SK-N-SH (cell line): Measurements from ENCODE around the gene HHEX. TPM values are rescaled to one million over a fixed set of nuclear protein-coding genes. Genes with fewer than 3 reads are reported as not detected.

Experiments used
- CTCF ChIA-PET: fragments of 300-600, 350-600 bp; formaldehyde crosslinking; extraction: SDS; loops from one replicate; lab custom pipeline; 2021; lab: Yijun Ruan, JAX
- POLR2A ChIA-PET: fragments of 350-600 bp; sonication (Branson Sonifier 250); formaldehyde crosslinking; extraction: SDS; loops from one replicate; lab custom pipeline; 2020; ENCODE audit warnings: antibody characterized with exemption, inconsistent platforms; lab: Yijun Ruan, JAX
- DNase-seq: peaks from one replicate; pipeline ENCODE4 v3.0.0; 2012
- H2AFZ ChIP-seq: fragments of 200-600 bp; sonication (generic); 2 replicates; pipeline ENCODE4 v1.8.1; 2016; ENCODE audit warnings: antibody characterized with exemption, mild to moderate bottlenecking, low read depth
- H3F3A ChIP-seq: fragments of 200-600 bp; sonication (generic); replicated peaks from 2 replicates; pipeline ENCODE3; 2016; ENCODE audit warnings: antibody characterized with exemption, mild to moderate bottlenecking; ENCODE audit not compliant: insufficient read depth
- H3K27ac ChIP-seq, 2 experiments: fragments of 200-500 bp in 1 of 2; fragments of 200-600 bp in 1 of 2; sonication (Bioruptor generic) in 1 of 2; sonication (generic), shearing (Covaris generic) in 1 of 2; 2 replicates each; pipeline versions ENCODE4 v1.5.1 to v1.6.1; 2014 to 2016; ENCODE audit warnings: low read depth in 2 of 2, inconsistent platforms in 1 of 2, low read length in 1 of 2, mild to moderate bottlenecking in 1 of 2, mixed read lengths in 1 of 2
- H3K27me3 ChIP-seq: fragments of 200-600 bp; sonication (generic), shearing (Covaris generic); 2 replicates; pipeline ENCODE4 v1.6.1; 2016; ENCODE audit warnings: mixed run types; ENCODE audit not compliant: insufficient read depth
- H3K36me3 ChIP-seq, 2 experiments: fragments of 200-500 bp in 1 of 2; fragments of 200-600 bp in 1 of 2; sonication (Bioruptor generic) in 1 of 2; sonication (generic) in 1 of 2; replicated peaks in 1 of 2; 2 replicates each; pipeline versions ENCODE3 to v1.5.1; 2014 to 2016; ENCODE audit warnings: low read length in 1 of 2, mild to moderate bottlenecking in 1 of 2; ENCODE audit not compliant: insufficient read depth in 2 of 2, control insufficient read depth in 1 of 2
- H3K4me1 ChIP-seq, 2 experiments: fragments of 200-500 bp in 1 of 2; fragments of 200-600 bp in 1 of 2; sonication (Bioruptor generic) in 1 of 2; sonication (generic), shearing (Covaris generic) in 1 of 2; 2 replicates each; pipeline versions ENCODE4 v1.5.1 to v1.6.1; 2014 to 2016; ENCODE audit warnings: low read depth in 1 of 2, low read length in 1 of 2, mixed run types in 1 of 2; ENCODE audit not compliant: insufficient read depth in 2 of 2, control insufficient read depth in 1 of 2
- H3K4me2 ChIP-seq: fragments of 200-600 bp; sonication (generic), shearing (Covaris generic); 2 replicates; pipeline ENCODE4 v1.6.1; 2017; ENCODE audit warnings: mixed run types
- H3K4me3 ChIP-seq, 2 experiments: fragments of 200-500 bp in 1 of 2; fragments of 200-600 bp in 1 of 2; sonication (Bioruptor generic) in 1 of 2; sonication (generic), shearing (Covaris generic) in 1 of 2; 2 replicates each; pipeline versions ENCODE4 v1.5.1 to v1.8.1; 2014 to 2016; ENCODE audit warnings: low read depth in 2 of 2, inconsistent platforms in 1 of 2, low read length in 1 of 2, mild to moderate bottlenecking in 1 of 2, mixed read lengths in 1 of 2, moderate library complexity in 1 of 2
- H3K79me2 ChIP-seq: fragments of 200-600 bp; sonication (generic); 2 replicates; pipeline ENCODE4 v1.8.1; 2017; ENCODE audit warnings: mild to moderate bottlenecking; ENCODE audit not compliant: insufficient read depth
- H3K9ac ChIP-seq: fragments of 200-600 bp; sonication (generic); 2 replicates; pipeline ENCODE4 v1.6.1; 2017; ENCODE audit warnings: mixed run types
- H3K9me2 ChIP-seq: fragments of 200-600 bp; sonication (generic); 2 replicates; pipeline ENCODE4 v1.6.1; 2017; ENCODE audit warnings: mixed run types
- H3K9me3 ChIP-seq: fragments of 200-600 bp; sonication (generic); 2 replicates; pipeline ENCODE4 v1.6.1; 2017; ENCODE audit warnings: mixed run types, mild to moderate bottlenecking, moderate library complexity
- H4K20me1 ChIP-seq: fragments of 200-600 bp; sonication (generic); 2 replicates; pipeline ENCODE4 v1.6.1; 2017; ENCODE audit warnings: mild to moderate bottlenecking, mixed run types; ENCODE audit not compliant: insufficient read depth
- CHD2 ChIP-seq: fragments of 150-350 bp; IDR thresholded peaks from 2 replicates; pipeline ENCODE4 v1.6.1; 2018; ENCODE audit warnings: low read length; ENCODE audit not compliant: partially characterized antibody
- FOSL2 ChIP-seq: IDR thresholded peaks from 2 replicates; pipeline ENCODE4 v1.4.0; 2012; ENCODE audit warnings: low read depth, mild to moderate bottlenecking, moderate library complexity, borderline replicate concordance
- FOXM1 ChIP-seq: IDR thresholded peaks from 2 replicates; pipeline ENCODE4 v1.4.0; 2012; ENCODE audit warnings: low read depth, mild to moderate bottlenecking
- GABPA ChIP-seq: IDR thresholded peaks from 2 replicates; pipeline ENCODE4 v1.4.0; 2012; ENCODE audit warnings: low read depth, mild to moderate bottlenecking
- JUND ChIP-seq: IDR thresholded peaks from 2 replicates; pipeline ENCODE4 v1.4.0; 2012
- NFIC ChIP-seq: IDR thresholded peaks from 2 replicates; pipeline ENCODE4 v1.4.0; 2012; ENCODE audit warnings: borderline replicate concordance
- RCOR1 ChIP-seq: fragments of 150-350 bp; IDR thresholded peaks from 2 replicates; pipeline ENCODE4 v1.6.1; 2017; ENCODE audit warnings: antibody characterized with exemption, low read length
- RFX5 ChIP-seq: IDR thresholded peaks from 2 replicates; pipeline ENCODE4 v1.6.1; 2012; ENCODE audit warnings: mild to moderate bottlenecking, improper control_type of control experiment, low read length
- TAF1 ChIP-seq: IDR thresholded peaks from 2 replicates; pipeline ENCODE4 v1.6.1; 2012; ENCODE audit warnings: low read depth, mild to moderate bottlenecking, low read length, moderate library complexity, borderline replicate concordance
- TEAD4 ChIP-seq: IDR thresholded peaks from 2 replicates; pipeline ENCODE4 v1.4.0; 2012; ENCODE audit warnings: mild to moderate bottlenecking, borderline replicate concordance; ENCODE audit not compliant: insufficient read depth
- YY1 ChIP-seq: IDR thresholded peaks from 2 replicates; pipeline ENCODE4 v1.4.0; 2012; ENCODE audit warnings: low read depth, mild to moderate bottlenecking
- WGBS: methylation state at CpG from one replicate; pipeline ENCODE4 v1.1.6; 2017; ENCODE audit warnings: low lambda C conversion rate; 5-methylcytosine and 5-hydroxymethylcytosine counted together
- polyA plus RNA-seq, 3 experiments: library from polyadenylated mRNA; depleted of rRNA; stranded (reverse); fragments of >200 nt; gene quantifications; 2 replicates each; pipeline ENCODE4 v1.2.3, GENCODE V29; 2012
- TF ChIP-seq, protein P1 (sequence below): IDR thresholded peaks from 2 replicates; pipeline ENCODE4; 2012
- TF ChIP-seq, protein P2 (sequence below): IDR thresholded peaks from 2 replicates; pipeline ENCODE4 v1.4.0; 2012; ENCODE audit warnings: low read depth, borderline replicate concordance
- TF ChIP-seq, protein P3 (sequence below): IDR thresholded peaks from 2 replicates; pipeline ENCODE4 v1.6.1; 2012; ENCODE audit warnings: mild to moderate bottlenecking, low read depth, low read length, moderate library complexity
- TF ChIP-seq, protein P4 (sequence below): fragments of 200-600 bp; sonication (generic); IDR thresholded peaks from 2 replicates; pipeline ENCODE4 v1.6.1; 2017; ENCODE audit warnings: antibody characterized with exemption, mild to moderate bottlenecking, moderate library complexity
- TF ChIP-seq, protein P5 (sequence below): fragments of 150-350 bp; IDR thresholded peaks from 2 replicates; pipeline ENCODE4 v1.6.1; 2017; ENCODE audit warnings: antibody characterized with exemption, low read length, low read depth, borderline replicate concordance

Gene HHEX
- polyA plus RNA-seq, 1 of the 3 experiments (the other 2 are of a cell fraction): 1.1 TPM

DNA sequence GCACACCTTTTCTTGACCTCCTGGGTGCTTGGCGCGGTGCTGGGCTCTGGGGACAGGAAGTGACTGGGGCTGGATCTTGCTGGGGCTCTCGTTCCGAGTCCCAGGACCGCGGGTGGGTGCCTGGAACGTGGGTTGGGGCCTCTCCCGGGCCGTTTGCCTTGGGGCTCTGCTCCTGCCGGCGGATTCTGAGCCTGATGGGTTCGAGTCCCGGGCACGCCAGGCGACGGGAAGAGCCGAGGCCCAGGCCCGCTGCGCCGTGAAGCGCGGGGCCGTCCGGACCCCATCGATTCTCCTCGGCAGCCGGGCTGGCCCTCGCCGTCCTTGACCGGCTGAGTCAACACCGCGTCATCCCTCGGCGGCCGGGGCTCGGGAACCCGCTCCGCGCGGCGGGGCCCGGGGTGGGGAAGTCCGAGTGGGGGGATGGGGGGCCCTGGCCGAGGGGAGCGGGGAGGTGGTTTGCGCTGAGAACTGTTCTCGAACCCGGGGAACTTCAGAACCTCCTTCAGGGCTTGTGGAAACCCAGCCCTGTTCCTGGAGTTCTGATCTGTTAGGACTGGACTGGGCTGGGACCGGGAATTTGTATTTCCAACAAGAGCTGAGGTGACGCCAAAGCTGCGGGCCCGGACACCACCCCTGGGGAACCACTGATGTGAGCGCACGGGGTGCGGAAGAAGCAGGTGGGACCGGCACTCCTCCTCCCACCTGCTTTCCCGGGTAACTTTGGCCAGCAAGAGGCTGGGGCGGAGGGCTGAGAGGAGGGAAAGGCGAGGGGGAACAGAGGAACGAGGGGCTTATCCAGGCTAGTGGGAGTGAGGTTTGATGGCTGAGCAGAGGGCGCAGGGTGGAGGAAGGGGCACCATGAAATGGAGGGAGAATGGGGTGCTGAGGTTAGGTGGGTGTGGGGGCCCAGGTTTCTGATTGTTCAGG lies 6.2 kb downstream of the HHEX start:
- H3K4me2 ChIP-seq: no peak overlapping the region
- H3K9me3 ChIP-seq: no peaks in the 10 kb centered on the region
- H3K9me2 ChIP-seq: no peaks in the 10 kb centered on the region
- H3K36me3 ChIP-seq: no peaks in the 10 kb centered on the region
- H2AFZ ChIP-seq: peak overlapping the region; percentile 71; the same call in 1 of the 2 replicates
- 72% methylated on average over 23 of the region's 61 CpGs for WGBS
- peaks cover 8% of the 10 kb centered on the region for H3F3A ChIP-seq
- POLR2A ChIA-PET: no interaction called here
- no peaks in the 10 kb centered on the region for H3K27me3 ChIP-seq
- DNase-seq: peak; percentile 54
- no peak overlapping the region for H3K9ac ChIP-seq
- peaks cover 4 to 8% of the 10 kb centered on the region in 2 experiments; a peak in 2 of 4 replicates for H3K4me1 ChIP-seq
- H3K27ac ChIP-seq: no peak overlapping the region
- H4K20me1 ChIP-seq: no peaks in the 10 kb centered on the region
- H3K79me2 ChIP-seq: no peaks in the 10 kb centered on the region
- TF ChIP-seq FOSL2: peak; percentile 51; the same call in 1 of the 2 replicates
- TF ChIP-seq YY1: no peak
- CTCF ChIA-PET: no interaction called here
- H3K4me3 ChIP-seq: peak overlapping the region in 1 of 2 experiments; percentile 31; a peak in 2 of 4 replicates

DNA sequence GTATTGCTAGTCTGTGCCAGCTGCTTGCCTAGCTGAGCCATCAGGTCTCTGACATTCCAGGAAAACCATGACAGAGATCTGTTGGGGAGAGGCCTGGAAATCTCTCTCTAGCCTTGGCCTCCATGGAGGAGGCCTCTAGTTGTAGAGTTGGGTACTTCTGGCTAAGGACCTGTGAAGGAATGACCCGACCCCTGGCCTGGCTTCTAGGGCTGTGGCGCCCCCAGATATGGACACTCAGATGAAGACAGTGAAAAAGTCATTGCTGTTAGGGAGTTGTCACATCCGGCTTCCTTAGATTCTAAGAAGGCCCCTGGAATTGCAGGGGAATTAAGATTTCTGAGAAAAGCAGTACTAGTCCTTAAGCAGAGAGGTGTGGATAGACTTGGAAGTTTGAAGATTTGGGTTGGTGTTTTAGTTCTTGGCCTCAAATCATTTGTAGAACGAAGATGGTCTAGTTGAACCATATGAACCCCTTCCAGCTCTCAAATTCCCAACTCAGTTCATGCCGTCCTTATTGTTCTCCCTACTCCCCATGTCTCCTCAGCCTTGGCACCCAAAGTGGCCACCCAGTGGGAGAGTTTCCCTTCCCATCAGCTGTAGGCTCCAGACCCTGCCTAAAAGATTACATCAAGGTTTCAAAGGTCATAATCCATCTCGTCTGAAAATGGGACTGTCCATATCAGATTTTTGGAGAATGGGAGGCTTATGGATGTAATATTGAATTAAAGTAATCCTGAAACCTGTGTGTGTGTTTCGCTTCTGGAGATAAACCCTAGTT lies 7.0 kb downstream of the HHEX start:
- H3K4me3 ChIP-seq: no peak overlapping the region
- no peak overlapping the region for H2AFZ ChIP-seq
- peak; percentile 20 for DNase-seq
- H3F3A ChIP-seq: peaks cover 8% of the 10 kb centered on the region
- WGBS: 77% methylated on average over 7 of the region's 7 CpGs
- TF ChIP-seq FOXM1: no peak
- TF ChIP-seq, protein P1, sequence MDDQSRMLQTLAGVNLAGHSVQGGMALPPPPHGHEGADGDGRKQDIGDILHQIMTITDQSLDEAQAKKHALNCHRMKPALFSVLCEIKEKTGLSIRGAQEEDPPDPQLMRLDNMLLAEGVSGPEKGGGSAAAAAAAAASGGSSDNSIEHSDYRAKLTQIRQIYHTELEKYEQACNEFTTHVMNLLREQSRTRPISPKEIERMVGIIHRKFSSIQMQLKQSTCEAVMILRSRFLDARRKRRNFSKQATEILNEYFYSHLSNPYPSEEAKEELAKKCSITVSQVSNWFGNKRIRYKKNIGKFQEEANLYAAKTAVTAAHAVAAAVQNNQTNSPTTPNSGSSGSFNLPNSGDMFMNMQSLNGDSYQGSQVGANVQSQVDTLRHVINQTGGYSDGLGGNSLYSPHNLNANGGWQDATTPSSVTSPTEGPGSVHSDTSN: no peak
- TF ChIP-seq, protein P2, sequence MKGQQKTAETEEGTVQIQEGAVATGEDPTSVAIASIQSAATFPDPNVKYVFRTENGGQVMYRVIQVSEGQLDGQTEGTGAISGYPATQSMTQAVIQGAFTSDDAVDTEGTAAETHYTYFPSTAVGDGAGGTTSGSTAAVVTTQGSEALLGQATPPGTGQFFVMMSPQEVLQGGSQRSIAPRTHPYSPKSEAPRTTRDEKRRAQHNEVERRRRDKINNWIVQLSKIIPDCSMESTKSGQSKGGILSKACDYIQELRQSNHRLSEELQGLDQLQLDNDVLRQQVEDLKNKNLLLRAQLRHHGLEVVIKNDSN: no peak
- TF ChIP-seq, protein P3, sequence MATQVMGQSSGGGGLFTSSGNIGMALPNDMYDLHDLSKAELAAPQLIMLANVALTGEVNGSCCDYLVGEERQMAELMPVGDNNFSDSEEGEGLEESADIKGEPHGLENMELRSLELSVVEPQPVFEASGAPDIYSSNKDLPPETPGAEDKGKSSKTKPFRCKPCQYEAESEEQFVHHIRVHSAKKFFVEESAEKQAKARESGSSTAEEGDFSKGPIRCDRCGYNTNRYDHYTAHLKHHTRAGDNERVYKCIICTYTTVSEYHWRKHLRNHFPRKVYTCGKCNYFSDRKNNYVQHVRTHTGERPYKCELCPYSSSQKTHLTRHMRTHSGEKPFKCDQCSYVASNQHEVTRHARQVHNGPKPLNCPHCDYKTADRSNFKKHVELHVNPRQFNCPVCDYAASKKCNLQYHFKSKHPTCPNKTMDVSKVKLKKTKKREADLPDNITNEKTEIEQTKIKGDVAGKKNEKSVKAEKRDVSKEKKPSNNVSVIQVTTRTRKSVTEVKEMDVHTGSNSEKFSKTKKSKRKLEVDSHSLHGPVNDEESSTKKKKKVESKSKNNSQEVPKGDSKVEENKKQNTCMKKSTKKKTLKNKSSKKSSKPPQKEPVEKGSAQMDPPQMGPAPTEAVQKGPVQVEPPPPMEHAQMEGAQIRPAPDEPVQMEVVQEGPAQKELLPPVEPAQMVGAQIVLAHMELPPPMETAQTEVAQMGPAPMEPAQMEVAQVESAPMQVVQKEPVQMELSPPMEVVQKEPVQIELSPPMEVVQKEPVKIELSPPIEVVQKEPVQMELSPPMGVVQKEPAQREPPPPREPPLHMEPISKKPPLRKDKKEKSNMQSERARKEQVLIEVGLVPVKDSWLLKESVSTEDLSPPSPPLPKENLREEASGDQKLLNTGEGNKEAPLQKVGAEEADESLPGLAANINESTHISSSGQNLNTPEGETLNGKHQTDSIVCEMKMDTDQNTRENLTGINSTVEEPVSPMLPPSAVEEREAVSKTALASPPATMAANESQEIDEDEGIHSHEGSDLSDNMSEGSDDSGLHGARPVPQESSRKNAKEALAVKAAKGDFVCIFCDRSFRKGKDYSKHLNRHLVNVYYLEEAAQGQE: no peak
- no peak for TF ChIP-seq TAF1
- no peak for TF ChIP-seq JUND
- no peak for TF ChIP-seq CHD2
- no peak for TF ChIP-seq RCOR1
- TF ChIP-seq, protein P4, sequence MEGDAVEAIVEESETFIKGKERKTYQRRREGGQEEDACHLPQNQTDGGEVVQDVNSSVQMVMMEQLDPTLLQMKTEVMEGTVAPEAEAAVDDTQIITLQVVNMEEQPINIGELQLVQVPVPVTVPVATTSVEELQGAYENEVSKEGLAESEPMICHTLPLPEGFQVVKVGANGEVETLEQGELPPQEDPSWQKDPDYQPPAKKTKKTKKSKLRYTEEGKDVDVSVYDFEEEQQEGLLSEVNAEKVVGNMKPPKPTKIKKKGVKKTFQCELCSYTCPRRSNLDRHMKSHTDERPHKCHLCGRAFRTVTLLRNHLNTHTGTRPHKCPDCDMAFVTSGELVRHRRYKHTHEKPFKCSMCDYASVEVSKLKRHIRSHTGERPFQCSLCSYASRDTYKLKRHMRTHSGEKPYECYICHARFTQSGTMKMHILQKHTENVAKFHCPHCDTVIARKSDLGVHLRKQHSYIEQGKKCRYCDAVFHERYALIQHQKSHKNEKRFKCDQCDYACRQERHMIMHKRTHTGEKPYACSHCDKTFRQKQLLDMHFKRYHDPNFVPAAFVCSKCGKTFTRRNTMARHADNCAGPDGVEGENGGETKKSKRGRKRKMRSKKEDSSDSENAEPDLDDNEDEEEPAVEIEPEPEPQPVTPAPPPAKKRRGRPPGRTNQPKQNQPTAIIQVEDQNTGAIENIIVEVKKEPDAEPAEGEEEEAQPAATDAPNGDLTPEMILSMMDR: no peak
- TF ChIP-seq, protein P5, sequence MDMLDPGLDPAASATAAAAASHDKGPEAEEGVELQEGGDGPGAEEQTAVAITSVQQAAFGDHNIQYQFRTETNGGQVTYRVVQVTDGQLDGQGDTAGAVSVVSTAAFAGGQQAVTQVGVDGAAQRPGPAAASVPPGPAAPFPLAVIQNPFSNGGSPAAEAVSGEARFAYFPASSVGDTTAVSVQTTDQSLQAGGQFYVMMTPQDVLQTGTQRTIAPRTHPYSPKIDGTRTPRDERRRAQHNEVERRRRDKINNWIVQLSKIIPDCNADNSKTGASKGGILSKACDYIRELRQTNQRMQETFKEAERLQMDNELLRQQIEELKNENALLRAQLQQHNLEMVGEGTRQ: no peak
- no peak for TF ChIP-seq GABPA
- TF ChIP-seq RFX5: no peak
- no peak for TF ChIP-seq NFIC
- no peak for TF ChIP-seq TEAD4
- no peaks in the 10 kb centered on the region for H3K9me3 ChIP-seq
- no peak overlapping the region for H3K27ac ChIP-seq
- H3K36me3 ChIP-seq: no peaks in the 10 kb centered on the region
- H4K20me1 ChIP-seq: no peaks in the 10 kb centered on the region
- H3K9ac ChIP-seq: no peak overlapping the region
- ChIA-PET POLR2A (no interaction called here), CTCF (interaction anchor here (0.6 kb wide), 1 partner anchor 11 kb away, joined by 3 read pairs; no protein-coding TSS in a partner anchor)
- H3K27me3 ChIP-seq: no peaks in the 10 kb centered on the region
- H3K4me2 ChIP-seq: no peak overlapping the region
- peaks cover 4 to 8% of the 10 kb centered on the region in 2 experiments; a peak in 2 of 4 replicates for H3K4me1 ChIP-seq
- no peaks in the 10 kb centered on the region for H3K9me2 ChIP-seq
- H3K79me2 ChIP-seq: no peaks in the 10 kb centered on the region
